ENCODE measurements around the gene ELK1.

DNA sequence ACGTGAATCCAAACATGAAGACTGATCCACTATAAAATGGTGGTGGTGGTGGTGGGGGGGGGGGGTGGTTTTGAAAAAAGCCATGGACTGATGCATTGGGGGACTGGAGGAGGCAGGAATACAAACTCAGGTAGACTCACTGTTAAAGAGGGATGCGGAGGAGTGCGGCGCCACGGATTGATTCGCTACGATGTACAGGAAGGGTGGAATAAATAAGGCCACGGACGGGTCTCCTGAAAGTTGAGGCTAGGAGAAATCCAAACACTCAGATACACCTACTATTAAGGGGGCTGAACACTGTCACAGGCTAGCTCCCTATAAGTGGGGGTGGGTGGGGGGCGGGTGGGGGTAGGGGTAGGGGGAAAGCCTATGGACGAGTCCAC lies 591 bp downstream of the ELK1 start:
- no peak for TF ChIP-seq EZH2 (IDR thresholded peaks at IDR 0.05)
- no peak for TF ChIP-seq POLR2AphosphoS5 (IDR thresholded peaks at IDR 0.05; ENCODE audit: borderline replicate concordance, low read depth, low read length)
- TF ChIP-seq FOXP2 (optimal IDR thresholded peaks at IDR 0.05; ENCODE audit: control extremely low read depth, extremely low read length, insufficient read depth), result no peak

All from SK-N-MC (cell line).